Gastrocnemius medialis (tissue), 4 donors: ENCODE data around the gene DCPS. TPM values are rescaled to one million over a fixed set of nuclear protein-coding genes. Genes with fewer than 3 reads are reported as not detected.

Experiments used
- ATAC-seq, 2 donors: fragments of 150-250 bp; one replicate each; pipeline ENCODE4 v1.9.1; 2016
- DNase-seq, 2 donors: peaks; one replicate each; pipeline ENCODE4 v3.0.0-alpha.2; 2019
- H3K27ac ChIP-seq, 4 donors: fragments of 200-600 bp; sonication (generic); 1 replicate in 1 of 4; 2 replicates in 3 of 4; pipeline ENCODE4 v1.5.1; 2016 to 2018; ENCODE audit warnings: mild to moderate bottlenecking in 2 of 4, moderate library complexity in 1 of 4
- H3K27me3 ChIP-seq, 3 donors: fragments of 200-600 bp; sonication (generic) in 2 of 3; 1 replicate in 1 of 3; 2 replicates in 2 of 3; pipeline versions ENCODE4 v1.5.1 to v1.6.0; 2016 to 2019; ENCODE audit warnings: mild to moderate bottlenecking in 1 of 3, moderate library complexity in 1 of 3
- H3K36me3 ChIP-seq, 2 donors: fragments of 200-600 bp; sonication (generic) in 1 of 2; one replicate each; pipeline ENCODE4 v1.5.1; 2017 to 2018
- H3K4me1 ChIP-seq, 2 donors: fragments of 200-600 bp; sonication (generic) in 1 of 2; one replicate each; pipeline ENCODE4 v1.5.1; 2016 to 2017; ENCODE audit warnings: mild to moderate bottlenecking in 2 of 2
- H3K4me3 ChIP-seq, 4 donors: fragments of 200-600 bp; sonication (generic) in 3 of 4; 1 replicate in 1 of 4; 2 replicates in 3 of 4; pipeline ENCODE4 v1.5.1; 2016 to 2019; ENCODE audit warnings: mild to moderate bottlenecking in 2 of 4
- H3K9me3 ChIP-seq, 3 donors: fragments of 200-600 bp; sonication (generic) in 2 of 3; 1 replicate in 1 of 3; 2 replicates in 2 of 3; pipeline ENCODE4 v1.5.1; 2016 to 2019
- POLR2A ChIP-seq, 2 donors: fragments of 450-650 bp; IDR thresholded peaks; one replicate each; pipeline ENCODE4 v1.6.1; 2017; ENCODE audit warnings: antibody characterized with exemption in 2 of 2, mild to moderate bottlenecking in 2 of 2, moderate library complexity in 2 of 2
- in situ Hi-C, 4 donors: fragments of 200-750 bp; cut with MboI; loops; one replicate each; pipeline versions ENCODE4 v1.15.0 to v1.8.0; 2017; ENCODE audit warnings: low sequenced_read_pairs in 4 of 4
- intact Hi-C: fragments of 100-400 bp; cut with DNase I; formaldehyde crosslinking; loops from one replicate; pipeline ENCODE4 v1.15.1; 2023; ENCODE audit warnings: low total_unique reads
- total RNA-seq, 4 donors: library from RNA; depleted of rRNA; stranded (reverse); fragments of >200 nt; gene quantifications; one replicate each; pipeline versions ENCODE4 v1.1.0 to v1.2.3, GENCODE V29; 2016
- TF ChIP-seq, protein P1 (sequence below), 5 experiments: fragments of 450-650 bp in 3 of 5; fragments of 200-600 bp in 2 of 5; sonication (generic) in 2 of 5; IDR thresholded peaks in 4 of 5; conservative IDR thresholded peaks in 1 of 5; 1 replicate in 4 of 5; 2 replicates in 1 of 5; pipeline ENCODE4 v1.5.1; 2016 to 2019; ENCODE audit warnings: antibody characterized with exemption in 5 of 5, mild to moderate bottlenecking in 3 of 5, moderate library complexity in 3 of 5

The DCPS gene
- total RNA-seq, 4 donors from 2014 or later: 9.8 to 23.1 (median 11.5) TPM

DNA sequence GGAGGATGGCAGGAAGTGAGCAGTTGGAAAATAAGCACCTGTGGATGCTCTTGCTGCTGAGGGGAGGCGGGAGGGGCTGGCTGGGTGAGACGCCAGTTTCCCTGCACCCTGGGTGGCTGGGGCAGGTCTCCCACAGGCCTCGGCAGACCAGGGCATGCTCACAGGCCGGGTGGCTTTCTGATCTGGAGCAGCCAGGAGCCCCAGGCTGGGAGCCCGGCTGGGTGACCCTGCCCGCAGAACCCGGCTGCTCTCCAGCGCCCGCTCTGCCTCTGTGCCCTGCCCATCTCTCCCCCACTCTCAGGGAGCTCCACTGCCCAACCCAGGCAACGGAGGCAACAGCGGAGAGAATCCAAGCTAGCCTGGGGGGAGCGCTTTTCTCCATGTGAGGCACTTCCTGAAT lies 24.6 kb downstream of the DCPS start:
- no peaks in the 10 kb centered on the region for H3K9me3 ChIP-seq
- in situ Hi-C loops: no loop called here
- no peak overlapping the region for H3K4me3 ChIP-seq
- H3K27me3 ChIP-seq: no peaks in the 10 kb centered on the region
- no peak overlapping the region for H3K27ac ChIP-seq
- no peak for TF ChIP-seq POLR2A (IDR thresholded peaks at IDR 0.05)
- TF ChIP-seq, protein P1, sequence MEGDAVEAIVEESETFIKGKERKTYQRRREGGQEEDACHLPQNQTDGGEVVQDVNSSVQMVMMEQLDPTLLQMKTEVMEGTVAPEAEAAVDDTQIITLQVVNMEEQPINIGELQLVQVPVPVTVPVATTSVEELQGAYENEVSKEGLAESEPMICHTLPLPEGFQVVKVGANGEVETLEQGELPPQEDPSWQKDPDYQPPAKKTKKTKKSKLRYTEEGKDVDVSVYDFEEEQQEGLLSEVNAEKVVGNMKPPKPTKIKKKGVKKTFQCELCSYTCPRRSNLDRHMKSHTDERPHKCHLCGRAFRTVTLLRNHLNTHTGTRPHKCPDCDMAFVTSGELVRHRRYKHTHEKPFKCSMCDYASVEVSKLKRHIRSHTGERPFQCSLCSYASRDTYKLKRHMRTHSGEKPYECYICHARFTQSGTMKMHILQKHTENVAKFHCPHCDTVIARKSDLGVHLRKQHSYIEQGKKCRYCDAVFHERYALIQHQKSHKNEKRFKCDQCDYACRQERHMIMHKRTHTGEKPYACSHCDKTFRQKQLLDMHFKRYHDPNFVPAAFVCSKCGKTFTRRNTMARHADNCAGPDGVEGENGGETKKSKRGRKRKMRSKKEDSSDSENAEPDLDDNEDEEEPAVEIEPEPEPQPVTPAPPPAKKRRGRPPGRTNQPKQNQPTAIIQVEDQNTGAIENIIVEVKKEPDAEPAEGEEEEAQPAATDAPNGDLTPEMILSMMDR (IDR thresholded peaks at IDR 0.05 in 4 of 5, conservative IDR thresholded peaks at IDR 0.05 in 1 of 5): no peak
- no peak for ATAC-seq
- intact Hi-C loops: no loop called here
- no peak for DNase-seq
- H3K36me3 ChIP-seq: no peaks in the 10 kb centered on the region
- H3K4me1 ChIP-seq: peaks cover 10 to 16% of the 10 kb centered on the region in 2 donors

DNA sequence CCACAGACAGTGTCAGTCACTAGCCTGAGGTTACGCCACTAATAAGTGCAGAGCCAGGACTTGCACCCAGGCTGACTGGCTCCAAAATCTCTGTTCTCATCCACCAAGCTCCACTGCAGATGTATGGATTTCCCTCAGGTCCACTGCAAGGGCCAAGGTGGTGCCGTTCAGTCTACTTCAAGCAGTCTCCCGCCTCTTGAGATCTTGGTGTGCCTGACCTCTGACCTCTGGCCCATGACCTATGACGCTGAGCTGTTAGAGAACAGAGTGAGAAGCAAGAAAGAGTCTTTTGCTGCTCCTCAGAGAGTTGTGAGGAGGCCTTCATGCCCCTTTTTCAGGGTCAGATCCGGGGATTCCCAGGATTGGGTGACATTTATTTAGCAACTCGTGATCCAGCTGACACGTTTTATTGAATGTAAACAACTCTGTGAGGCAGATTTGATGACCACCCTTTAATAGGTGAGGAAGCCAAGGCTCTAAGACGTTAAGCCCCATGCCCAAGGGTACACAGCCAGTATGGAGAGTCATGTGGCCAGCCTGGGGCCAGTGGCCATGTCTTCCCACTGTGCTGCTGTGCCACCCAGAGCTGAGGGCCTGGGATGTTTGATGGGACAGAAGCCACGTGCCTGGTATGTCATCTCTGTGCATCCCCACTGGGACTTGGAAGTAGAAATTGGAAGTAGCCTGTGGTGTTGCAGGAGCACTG lies 25.2 kb downstream of the DCPS start:
- intact Hi-C loops (no loop called here), in situ Hi-C loops (no loop called here)
- no peak for DNase-seq
- H3K27me3 ChIP-seq: no peaks in the 10 kb centered on the region
- no peak for ATAC-seq
- H3K36me3 ChIP-seq: no peaks in the 10 kb centered on the region
- H3K4me1 ChIP-seq: peaks cover 10 to 16% of the 10 kb centered on the region in 2 donors
- no peaks in the 10 kb centered on the region for H3K9me3 ChIP-seq
- H3K27ac ChIP-seq: no peak overlapping the region
- no peak for TF ChIP-seq POLR2A (IDR thresholded peaks at IDR 0.05)
- TF ChIP-seq, protein P1 (IDR thresholded peaks at IDR 0.05 in 4 of 5, conservative IDR thresholded peaks at IDR 0.05 in 1 of 5): no peak
- no peak overlapping the region for H3K4me3 ChIP-seq

DNA sequence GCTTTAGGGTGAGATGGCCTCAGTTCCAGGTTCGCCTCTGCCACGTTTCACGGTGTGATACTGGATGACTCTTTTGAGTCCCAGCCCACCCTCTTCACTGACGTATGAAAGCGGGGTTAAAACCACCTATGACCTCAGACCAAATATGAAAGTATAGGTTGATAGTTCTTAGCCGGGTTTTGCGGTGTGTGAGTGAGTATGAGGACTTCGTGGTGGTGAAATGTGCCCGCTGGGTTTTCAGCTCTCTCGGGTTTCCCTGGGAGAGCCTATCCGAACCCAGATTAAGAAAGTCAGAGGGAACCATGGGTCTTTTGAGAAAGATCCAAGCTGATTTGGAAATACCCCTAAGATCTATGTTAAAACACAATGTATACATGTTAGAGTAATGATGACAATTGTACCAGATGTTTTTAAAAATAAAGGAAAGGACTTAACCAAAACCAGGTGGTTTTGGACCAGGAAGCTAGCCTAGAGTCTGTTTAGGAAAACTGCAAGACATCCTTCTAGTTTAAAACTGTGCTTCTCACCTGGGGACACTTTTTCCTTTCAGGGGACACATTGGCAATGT lies 25.9 kb downstream of the DCPS start:
- H3K27me3 ChIP-seq: no peaks in the 10 kb centered on the region
- peaks cover 10 to 20% of the 10 kb centered on the region in 2 donors for H3K4me1 ChIP-seq
- intact Hi-C loops (no loop called here), in situ Hi-C loops (no loop called here)
- no peak overlapping the region for H3K27ac ChIP-seq
- no peak for DNase-seq
- no peaks in the 10 kb centered on the region for H3K36me3 ChIP-seq
- H3K4me3 ChIP-seq: no peak overlapping the region
- TF ChIP-seq, protein P1 (IDR thresholded peaks at IDR 0.05 in 4 of 5, conservative IDR thresholded peaks at IDR 0.05 in 1 of 5): no peak
- no peak for TF ChIP-seq POLR2A (IDR thresholded peaks at IDR 0.05)
- ATAC-seq: no peak
- no peaks in the 10 kb centered on the region for H3K9me3 ChIP-seq

DNA sequence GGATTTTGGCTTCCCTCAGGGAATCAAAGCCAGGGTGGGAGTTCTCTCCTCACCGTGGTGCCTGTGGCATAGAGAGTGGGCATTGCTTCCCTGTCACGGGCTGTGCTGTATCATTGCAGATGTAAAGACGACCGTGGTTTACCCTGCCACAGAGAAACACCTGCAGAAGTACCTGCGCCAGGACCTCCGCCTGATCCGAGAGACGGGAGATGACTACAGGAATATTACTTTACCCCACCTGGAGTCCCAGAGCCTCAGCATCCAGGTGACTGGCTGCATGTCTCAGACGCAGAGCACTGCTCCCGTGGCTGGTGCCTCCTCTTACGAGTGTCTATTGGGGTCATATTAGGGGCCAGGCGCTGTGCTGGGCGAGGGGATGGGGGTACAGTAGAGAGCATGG lies 27.4 kb downstream of the DCPS start:
- TF ChIP-seq POLR2A (IDR thresholded peaks at IDR 0.05): no peak
- TF ChIP-seq, protein P1 (IDR thresholded peaks at IDR 0.05 in 4 of 5, conservative IDR thresholded peaks at IDR 0.05 in 1 of 5): no peak
- H3K4me3 ChIP-seq: no peak overlapping the region
- H3K36me3 ChIP-seq: no peaks in the 10 kb centered on the region
- peaks cover 10 to 30% of the 10 kb centered on the region in 2 donors for H3K4me1 ChIP-seq
- no peaks in the 10 kb centered on the region for H3K27me3 ChIP-seq
- H3K9me3 ChIP-seq: no peaks in the 10 kb centered on the region
- ATAC-seq (no peak), DNase-seq (no peak)
- intact Hi-C loops (no loop called here), in situ Hi-C loops (no loop called here)
- H3K27ac ChIP-seq: no peak overlapping the region
